HG03575 (cell line): ENCODE results near the gene GMPPA.

Experiments
- ATAC-seq: cut with Tn5 transposase; IDR thresholded peaks from one replicate; pipeline ENCODE4 v1.9.1; 2021; ENCODE audit not compliant: unreplicated experiment, insufficient number of reproducible peaks, low FRiP score; ENCODE audit errors: extremely low read depth

GMPPA gene

GRCh38 chr2:219496825-219497494 is 1.7 kb upstream of the GMPPA start:
- no peak for ATAC-seq

DNA sequence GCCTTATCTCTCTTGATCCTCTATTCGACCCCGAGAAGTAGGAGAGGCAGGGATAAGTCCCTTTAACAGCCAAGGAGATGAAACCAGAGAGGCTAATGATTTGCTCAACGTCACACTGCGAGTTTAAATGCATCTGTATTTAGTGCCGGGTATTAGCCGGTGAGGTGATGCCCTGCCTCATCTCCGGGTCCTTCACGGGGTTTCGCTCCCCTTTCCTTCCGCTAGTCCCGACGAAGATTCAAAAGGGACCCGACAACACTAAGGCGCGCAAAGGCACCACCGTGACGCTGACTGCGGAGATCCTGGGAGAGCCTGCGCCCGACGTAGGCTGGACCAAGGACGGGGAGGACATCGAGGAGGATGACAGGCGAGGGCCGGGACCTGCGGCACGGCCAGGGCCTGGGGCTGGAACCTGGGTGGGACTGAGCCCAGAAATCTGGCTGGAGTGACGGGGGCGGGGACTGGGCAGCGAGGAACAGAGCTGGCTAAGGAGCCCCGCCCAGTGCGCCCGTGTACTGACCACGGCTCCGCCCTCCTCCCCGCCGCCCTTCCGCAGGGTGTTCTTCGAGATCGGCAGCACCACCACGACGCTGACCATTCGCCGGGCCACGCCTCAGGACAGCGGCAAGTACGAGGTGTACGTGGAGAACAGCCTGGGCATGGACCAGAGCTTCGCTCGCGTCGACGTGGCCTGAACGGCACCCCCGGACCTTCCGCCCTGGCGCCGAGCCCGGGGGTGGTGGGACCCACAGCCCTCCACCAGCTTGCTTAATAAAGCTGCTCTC is 1.0 kb upstream of the GMPPA start:
- no peak for ATAC-seq

- ATAC-seq: no peak
These were observed 292 bp downstream of the GMPPA start for GRCh38 chr2:219499058-219499307.

- ATAC-seq: no peak
These were observed 864 bp downstream of the GMPPA start for GRCh38 chr2:219499555-219499954.

- no peak for ATAC-seq
These were observed 1.4 kb downstream of the GMPPA start for GRCh38 chr2:219500135-219500534.

- no peak for ATAC-seq
These were observed 3.2 kb downstream of the GMPPA start for GRCh38 chr2:219501849-219502248.

GRCh38 chr2:219502618-219503017 is 3.9 kb downstream of the GMPPA start:
- no peak for ATAC-seq

DNA sequence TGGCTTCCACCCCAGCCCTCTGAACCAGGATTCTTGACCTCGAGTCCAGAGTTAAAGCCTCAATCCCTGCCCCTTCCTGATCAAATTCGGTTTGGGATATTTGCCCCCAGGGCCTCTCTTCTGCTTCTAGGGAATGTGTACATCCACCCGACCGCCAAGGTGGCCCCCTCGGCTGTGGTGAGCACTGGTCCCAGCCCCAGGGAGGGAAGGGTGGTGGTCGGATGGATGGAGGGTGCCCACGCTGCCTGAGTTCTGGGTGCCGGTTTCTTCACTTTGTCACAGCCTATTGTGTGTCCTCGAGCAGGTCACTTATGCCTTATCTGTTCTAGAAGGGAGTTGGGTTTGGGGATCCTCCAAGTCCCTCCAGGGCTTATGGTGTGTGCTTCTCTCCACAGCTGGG is 6.9 kb downstream of the GMPPA start:
- no peak for ATAC-seq

DNA sequence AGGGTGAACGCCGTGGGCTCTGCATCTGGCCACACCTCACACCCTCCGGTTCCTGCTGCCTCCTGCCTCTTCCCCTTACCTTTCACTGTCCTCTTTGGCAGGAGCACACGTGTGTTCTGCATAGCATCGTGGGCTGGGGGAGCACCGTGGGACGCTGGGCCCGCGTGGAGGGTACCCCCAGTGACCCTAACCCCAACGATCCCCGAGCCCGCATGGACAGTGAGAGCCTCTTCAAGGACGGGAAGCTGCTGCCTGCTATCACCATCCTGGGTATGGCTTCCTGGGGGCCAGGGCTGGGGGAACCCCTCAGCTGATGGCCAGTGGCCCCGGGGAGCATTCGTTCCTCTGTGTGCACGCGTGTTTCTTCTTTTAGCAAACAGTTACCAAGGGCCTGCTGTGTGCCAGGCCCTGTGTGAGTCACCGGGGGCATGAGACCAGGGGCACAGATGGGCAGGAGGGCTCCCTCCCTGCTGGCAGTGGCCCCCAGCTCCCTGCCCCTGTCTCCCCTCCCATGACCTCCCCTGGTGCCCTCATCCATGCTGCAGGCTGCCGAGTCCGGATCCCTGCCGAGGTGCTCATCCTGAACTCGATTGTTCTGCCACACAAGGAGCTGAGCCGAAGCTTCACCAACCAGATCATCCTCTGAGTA is 7.6 kb downstream of the GMPPA start:
- ATAC-seq: no peak

- no peak for ATAC-seq
These were observed 8.3 kb downstream of the GMPPA start for GRCh38 chr2:219506802-219507526.

DNA sequence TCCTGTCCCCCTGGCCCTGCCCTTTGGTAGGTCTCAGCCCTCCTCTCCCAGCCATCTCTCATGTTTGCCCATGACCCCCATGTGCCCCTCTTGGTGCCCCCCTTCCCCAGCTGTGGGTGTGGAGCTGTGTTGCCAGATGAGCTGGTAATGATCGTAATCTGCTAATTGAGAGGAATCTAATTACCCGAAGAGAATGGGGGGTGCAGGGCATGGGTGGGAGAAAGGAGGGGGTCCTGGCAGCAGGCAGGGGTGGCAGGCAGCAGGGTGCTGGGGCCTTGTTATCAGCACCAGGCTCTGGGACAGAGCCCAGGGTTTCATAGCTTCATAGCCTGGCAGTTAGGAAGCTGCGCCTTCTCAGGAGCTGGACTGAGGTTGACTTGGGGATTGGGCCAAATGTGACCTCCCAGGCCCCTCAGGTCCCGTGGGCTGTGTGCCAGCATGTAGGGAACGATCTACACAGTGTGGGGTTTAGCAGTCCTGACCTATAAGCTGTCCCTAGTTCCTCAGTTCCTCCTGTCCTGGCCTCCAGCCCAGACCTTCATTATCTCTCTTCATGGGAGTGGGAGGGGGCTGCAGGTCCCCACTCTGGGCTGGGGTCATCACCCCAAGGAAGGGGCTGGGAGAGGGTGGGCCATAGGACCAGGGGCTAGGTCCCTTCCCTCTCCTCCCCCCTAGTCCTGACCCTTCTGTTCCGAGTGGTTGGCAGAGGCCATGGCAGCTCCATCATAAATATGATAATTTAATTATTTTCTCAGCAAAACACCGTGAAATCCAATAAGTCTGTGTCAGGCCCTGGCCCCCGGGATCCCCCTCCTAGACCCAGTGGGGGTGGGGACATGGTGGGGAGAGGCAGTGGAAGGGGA is 9.1 kb downstream of the GMPPA start:
- no peak for ATAC-seq

DNA sequence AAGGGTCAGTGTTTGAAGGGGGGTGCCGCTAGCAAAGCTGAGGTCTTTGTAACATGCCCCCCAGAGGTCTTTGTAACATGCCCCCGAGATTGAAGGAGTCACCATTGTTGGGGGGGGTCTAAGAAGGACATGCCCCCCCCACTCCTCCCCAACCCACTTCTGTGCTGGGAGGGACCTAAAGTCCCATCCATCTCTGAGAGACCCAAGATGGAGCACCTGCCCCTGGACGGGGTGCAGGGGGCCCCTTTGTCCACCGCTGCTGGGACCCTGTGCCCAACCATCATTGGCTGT is 9.7 kb downstream of the GMPPA start:
- no peak for ATAC-seq

DNA sequence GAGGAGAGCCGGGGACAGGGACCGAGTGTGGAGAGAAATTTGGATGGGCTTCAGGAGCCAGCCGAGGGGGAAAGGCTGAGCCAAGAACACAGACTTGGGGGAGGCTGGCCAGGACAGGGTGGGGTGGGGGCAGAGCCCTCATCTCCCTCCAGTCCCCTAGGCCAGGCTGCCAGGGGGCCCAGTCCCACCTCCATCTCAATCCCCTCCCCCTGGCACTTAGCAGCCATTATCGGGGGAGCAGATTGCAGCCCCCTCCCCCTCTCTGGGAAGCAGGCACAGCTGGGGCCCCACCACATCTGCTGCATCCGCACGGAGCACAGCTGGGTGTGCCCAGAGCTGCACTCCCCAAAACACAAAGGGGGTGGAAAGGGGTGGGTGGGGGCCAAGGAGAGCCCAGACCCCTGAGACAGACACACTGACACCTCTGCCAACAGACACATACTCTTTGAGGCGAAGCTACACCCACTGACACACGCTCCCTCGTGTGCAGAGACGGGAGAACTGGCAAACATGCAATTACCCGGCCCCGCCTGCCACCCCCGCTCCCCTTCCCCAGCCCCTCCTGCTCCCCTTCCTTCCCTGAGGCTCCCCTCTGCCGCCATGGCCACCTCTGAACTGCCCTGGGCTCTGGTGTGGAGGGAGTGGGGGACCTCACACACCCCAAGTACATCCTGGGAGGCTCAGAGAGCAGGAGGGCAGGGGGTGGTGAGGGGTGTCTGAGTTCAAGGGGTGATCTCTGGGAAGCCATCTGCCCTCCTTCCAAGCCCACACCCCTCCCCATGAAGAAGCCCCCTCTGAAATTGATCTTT is 10.5 kb downstream of the GMPPA start:
- no peak for ATAC-seq

DNA sequence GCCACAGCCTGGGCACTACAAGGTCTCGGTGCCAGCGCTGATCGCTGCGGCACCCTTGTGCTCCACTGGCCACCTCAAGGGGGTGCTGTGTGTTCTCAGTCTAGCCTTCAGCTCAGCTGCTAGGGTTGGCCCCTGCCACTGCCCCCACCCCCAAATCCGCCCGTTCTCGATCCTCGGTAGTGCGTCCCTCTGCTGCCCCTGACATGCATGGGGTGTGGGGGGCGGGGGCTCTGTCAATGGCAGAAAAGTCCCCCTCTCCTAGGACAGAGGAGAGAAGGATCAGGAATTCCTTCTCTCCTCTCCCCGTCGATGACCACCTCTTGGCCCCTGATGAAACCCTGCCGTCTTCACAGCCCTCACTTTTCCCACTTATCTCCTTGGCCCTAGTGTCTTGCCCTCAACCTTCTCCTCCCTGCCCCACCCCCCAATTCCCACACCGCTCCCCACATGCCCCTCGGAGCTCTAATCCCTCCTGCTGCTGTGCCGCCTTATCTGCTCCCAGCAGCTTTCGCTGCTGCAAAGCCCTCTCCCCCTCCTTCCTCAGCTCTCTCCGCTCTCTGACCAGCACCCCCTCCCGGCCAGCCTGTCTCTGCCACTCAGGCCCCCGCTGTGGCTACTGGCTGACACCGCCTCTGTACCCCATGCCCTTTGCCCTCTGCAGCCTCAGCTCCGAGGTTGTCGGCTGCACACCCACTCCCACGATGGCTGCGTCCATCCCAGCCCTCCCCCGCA is 11.3 kb downstream of the GMPPA start:
- no peak for ATAC-seq

GRCh38 chr2:219510512-219511135 is 11.9 kb downstream of the GMPPA start:
- no peak for ATAC-seq

DNA sequence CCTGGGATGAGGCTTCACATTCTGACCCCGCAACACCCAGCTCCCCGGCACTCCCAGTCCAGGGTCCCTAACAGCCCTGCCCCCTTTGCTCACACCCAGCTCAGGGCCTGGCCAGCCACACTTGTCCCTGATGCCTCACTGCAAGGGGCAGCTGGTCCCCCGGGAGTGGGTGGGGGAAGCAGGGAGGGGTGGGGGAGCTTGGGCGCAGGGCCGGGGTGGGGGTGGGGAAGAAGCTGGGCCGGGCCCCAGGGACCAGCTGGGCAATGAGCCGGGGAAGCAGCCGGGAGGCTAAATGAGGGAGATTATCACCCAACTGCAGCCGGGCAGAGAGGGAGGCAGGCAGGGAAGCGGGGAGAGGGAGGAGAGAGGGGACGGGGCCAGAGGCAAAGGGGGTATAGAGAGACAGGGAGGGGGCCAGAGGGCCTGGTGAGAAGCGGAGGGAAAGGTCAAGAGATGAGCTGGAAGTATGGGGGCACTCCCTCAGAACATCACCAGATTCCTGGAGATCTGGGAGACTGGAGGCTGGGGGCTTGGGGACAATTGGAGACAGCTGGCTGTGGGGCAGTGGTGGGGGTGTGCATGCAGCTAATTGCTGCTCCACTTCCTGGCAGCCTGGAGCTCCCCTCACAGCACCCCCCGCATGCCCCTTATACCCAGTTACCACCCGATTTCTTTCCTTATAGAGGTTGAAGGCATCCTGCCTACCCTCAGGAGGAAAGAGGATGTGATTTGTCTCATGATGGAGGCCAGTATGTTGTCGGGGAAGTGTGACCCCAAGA is 13.0 kb downstream of the GMPPA start:
- no peak for ATAC-seq
